HepG2 (cell line): ENCODE results near the gene STMN3. TPM values are rescaled to one million over a fixed set of nuclear protein-coding genes. Genes with fewer than 3 reads are reported as not detected.
A peak's percentile ranks its signal among the peaks of the same experiment; 100 is the strongest.

Source experiments
- AHR ChIP-seq: IDR thresholded peaks from 2 replicates; pipeline ENCODE4 v1.6.1; 2018; ENCODE audit warnings: missing genetic modification reagents, missing compliant biosample characterization
- ATAD3A ChIP-seq: sonication (generic); formaldehyde crosslinking; IDR thresholded peaks from 2 replicates; pipeline ENCODE4 v1.4.0; 2020; ENCODE audit warnings: missing genetic modification reagents
- BATF2 ChIP-seq: sonication (generic); formaldehyde crosslinking; IDR thresholded peaks from 2 replicates; pipeline ENCODE4 v1.8.0; 2022; ENCODE audit warnings: mild to moderate bottlenecking, missing genetic modification reagents, moderate library complexity
- CHD2 ChIP-seq: IDR thresholded peaks from 2 replicates; pipeline ENCODE4 v1.6.1; 2011; ENCODE audit warnings: low read depth, low read length, improper control_type of control experiment
- DNMT1 ChIP-seq: sonication (generic); formaldehyde crosslinking; IDR thresholded peaks from 2 replicates; pipeline ENCODE4 v1.5.1; 2020; ENCODE audit warnings: mild to moderate bottlenecking, missing genetic modification reagents
- FOSL1 ChIP-seq: sonication (generic); formaldehyde crosslinking; IDR thresholded peaks from 2 replicates; pipeline ENCODE4 v1.9.0; 2021; ENCODE audit warnings: missing genetic modification reagents, borderline replicate concordance
- HDAC1 ChIP-seq: sonication (generic); formaldehyde crosslinking; IDR thresholded peaks from 2 replicates; pipeline ENCODE4 v1.5.1; 2020; ENCODE audit warnings: mild to moderate bottlenecking, missing genetic modification reagents
- HIVEP1 ChIP-seq: sonication (generic); formaldehyde crosslinking; IDR thresholded peaks from 2 replicates; pipeline ENCODE4 v1.4.0; 2020; ENCODE audit warnings: mild to moderate bottlenecking, missing genetic modification reagents
- IKZF5 ChIP-seq: IDR thresholded peaks from 2 replicates; pipeline ENCODE4 v1.6.1; 2018; ENCODE audit warnings: missing genetic modification reagents, mild to moderate bottlenecking, missing compliant biosample characterization
- RBFOX2 ChIP-seq: fragments of 200-400 bp; formaldehyde crosslinking; IDR thresholded peaks from 2 replicates; pipeline ENCODE4 v1.6.1; 2017; ENCODE audit warnings: low read depth, mild to moderate bottlenecking, low read length
- REXO4 ChIP-seq: sonication (generic); formaldehyde crosslinking; IDR thresholded peaks from 2 replicates; pipeline ENCODE4 v1.8.0; 2022; ENCODE audit warnings: missing genetic modification reagents, mild to moderate bottlenecking, borderline replicate concordance
- RNF2 ChIP-seq: fragments of 450-650 bp; conservative IDR thresholded peaks from 2 replicates; pipeline ENCODE4 v1.6.1; 2016; ENCODE audit warnings: low read depth
- SNAPC5 ChIP-seq: sonication (generic); formaldehyde crosslinking; IDR thresholded peaks from 2 replicates; pipeline ENCODE4 v1.8.1; 2023; ENCODE audit warnings: mild to moderate bottlenecking, missing genetic modification reagents, borderline replicate concordance
- TAF1 ChIP-seq: sonication (generic); formaldehyde crosslinking; IDR thresholded peaks from 2 replicates; pipeline ENCODE4 v1.4.0; 2020; ENCODE audit warnings: missing genetic modification reagents
- U2AF1 ChIP-seq: fragments of 200-400 bp; formaldehyde crosslinking; optimal IDR thresholded peaks from 2 replicates; pipeline ENCODE3; 2017; ENCODE audit warnings: mild to moderate bottlenecking, low read depth, low read length
- ZC3H13 ChIP-seq: sonication (generic); formaldehyde crosslinking; IDR thresholded peaks from 2 replicates; pipeline ENCODE4 v1.8.1; 2023; ENCODE audit warnings: mild to moderate bottlenecking, missing genetic modification reagents, moderate library complexity
- ZNF121 ChIP-seq: sonication (generic); formaldehyde crosslinking; IDR thresholded peaks from 2 replicates; pipeline ENCODE4 v1.5.0; 2020; ENCODE audit warnings: mild to moderate bottlenecking, missing genetic modification reagents
- ZNF225 ChIP-seq: sonication (generic); formaldehyde crosslinking; IDR thresholded peaks from 2 replicates; pipeline ENCODE4 v1.4.0; 2020; ENCODE audit warnings: mild to moderate bottlenecking, missing genetic modification reagents
- ZNF260 ChIP-seq: sonication (generic); formaldehyde crosslinking; IDR thresholded peaks from 2 replicates; pipeline ENCODE4 v1.4.0; 2020; ENCODE audit warnings: missing genetic modification reagents, low read depth, mild to moderate bottlenecking, borderline replicate concordance
- ZNF281 ChIP-seq: sonication (generic); formaldehyde crosslinking; IDR thresholded peaks from 2 replicates; pipeline ENCODE4 v1.4.0; 2020; ENCODE audit warnings: missing genetic modification reagents, borderline replicate concordance
- ZNF292 ChIP-seq: sonication (generic); formaldehyde crosslinking; IDR thresholded peaks from 2 replicates; pipeline ENCODE4 v1.8.1; 2022; ENCODE audit warnings: mild to moderate bottlenecking, low read depth, missing genetic modification reagents, borderline replicate concordance
- ZNF317 ChIP-seq: sonication (generic); formaldehyde crosslinking; IDR thresholded peaks from 2 replicates; pipeline ENCODE4 v1.5.0; 2020; ENCODE audit warnings: mild to moderate bottlenecking, missing genetic modification reagents
- ZNF607 ChIP-seq: sonication (generic); formaldehyde crosslinking; IDR thresholded peaks from 2 replicates; pipeline ENCODE4 v1.5.1; 2020; ENCODE audit warnings: missing genetic modification reagents, mild to moderate bottlenecking, borderline replicate concordance
- ZNF619 ChIP-seq: sonication (generic); formaldehyde crosslinking; IDR thresholded peaks from 2 replicates; pipeline ENCODE4 v1.4.0; 2020; ENCODE audit warnings: mild to moderate bottlenecking, missing genetic modification reagents
- ZNF639 ChIP-seq: conservative IDR thresholded peaks from 2 replicates; pipeline ENCODE4 v1.6.1; 2018; ENCODE audit warnings: missing genetic modification reagents
- ZNF713 ChIP-seq: sonication (generic); formaldehyde crosslinking; IDR thresholded peaks from 2 replicates; pipeline ENCODE4 v1.4.0; 2020; ENCODE audit warnings: mild to moderate bottlenecking, missing genetic modification reagents
- polyA plus RNA-seq, 8 experiments: library from polyadenylated mRNA; depleted of rRNA in 3 of 8; stranded (reverse) in 7 of 8; unstranded in 1 of 8; fragments of >200 nt; fragmentation: Illumina TruSeq in 4 of 8; extraction: Trizol in 4 of 8; gene quantifications; 2 replicates each; pipeline versions ENCODE4 v1.2.1 to v1.2.3, GENCODE V29; 2011 to 2016; ENCODE audit warnings: low read depth in 4 of 8, missing spikeins in 1 of 8, mixed read lengths in 1 of 8; ENCODE audit not compliant: insufficient read depth in 1 of 8
- total RNA-seq, 5 experiments: library from RNA; depleted of rRNA; stranded (reverse); fragments of >200 nt; fragmentation: Illumina TruSeq; extraction: Trizol; gene quantifications; 2 replicates each; pipeline ENCODE4 v1.2.3, GENCODE V29; 2016; ENCODE audit warnings: low read depth in 1 of 5

Gene STMN3
- total and polyA plus RNA-seq, 2 of the 13 experiments (the other 11 are each of a cell fraction or from before 2014, with no cell fraction given) = 21.0 to 48.3 TPM

- TF ChIP-seq ZNF639 = no peak
- 0 out of 2 replicates have a peak, but pooled peaks have one; percentile 75 for TF ChIP-seq BATF2 (CRISPR knock-in tag)
- TF ChIP-seq ZNF292 (CRISPR knock-in tag) = no peak
- no peak for TF ChIP-seq REXO4 (CRISPR knock-in tag)
- TF ChIP-seq RBFOX2 = peak; percentile 12; the same call in 1 of the 2 replicates
- no peak for TF ChIP-seq AHR (CRISPR knock-in tag)
- TF ChIP-seq SNAPC5 (CRISPR knock-in tag) = no peak
- TF ChIP-seq FOSL1 (CRISPR knock-in tag) = 0 out of 2 replicates have a peak, but pooled peaks have one; percentile 13
- TF ChIP-seq HDAC1 (CRISPR knock-in tag) = no peak
- TF ChIP-seq ZNF121 (CRISPR knock-in tag) = no peak
- no peak for TF ChIP-seq CHD2
- no peak for TF ChIP-seq ZNF607 (CRISPR knock-in tag)
- no peak for TF ChIP-seq ATAD3A (CRISPR knock-in tag)
- no peak for TF ChIP-seq RNF2
- TF ChIP-seq ZNF281 = no peak
- TF ChIP-seq ZC3H13 (CRISPR knock-in tag) = peak; percentile 82; the same call in 1 of the 2 replicates
- TF ChIP-seq ZNF225 (CRISPR knock-in tag) = peak; percentile 43
- peak; percentile 47; the same call in 1 of the 2 replicates for TF ChIP-seq ZNF619 (CRISPR knock-in tag)
- no peak for TF ChIP-seq IKZF5
- no peak for TF ChIP-seq U2AF1
- no peak for TF ChIP-seq ZNF317 (CRISPR knock-in tag)
- TF ChIP-seq HIVEP1 = 0 out of 2 replicates have a peak, but pooled peaks have one; percentile 20
- TF ChIP-seq DNMT1 = no peak
- no peak for TF ChIP-seq TAF1 (CRISPR knock-in tag)
- TF ChIP-seq ZNF713 = peak; percentile 94; the same call in 1 of the 2 replicates
- TF ChIP-seq ZNF260 = no peak
These were observed 4.2 kb upstream of the STMN3 start (continued) for GRCh38 chr20:63657260-63657936.
